GM10266 (cell line): ENCODE results near the gene SH3GL1.

Experiments
- DNase-seq: peaks from one replicate; pipeline ENCODE4 v3.0.0; 2012; ENCODE audit errors: extremely low spot score
- TF ChIP-seq, protein P1 (sequence below): IDR thresholded peaks from 2 replicates; pipeline ENCODE4 v1.5.1; 2012; ENCODE audit warnings: mild to moderate bottlenecking, low read depth; ENCODE audit not compliant: control insufficient read depth, insufficient read depth; ENCODE audit errors: missing control alignments

SH3GL1 gene

GRCh38 chr19:4368128-4368820 lies 32.1 kb downstream of the SH3GL1 start:
- TF ChIP-seq, protein P1, sequence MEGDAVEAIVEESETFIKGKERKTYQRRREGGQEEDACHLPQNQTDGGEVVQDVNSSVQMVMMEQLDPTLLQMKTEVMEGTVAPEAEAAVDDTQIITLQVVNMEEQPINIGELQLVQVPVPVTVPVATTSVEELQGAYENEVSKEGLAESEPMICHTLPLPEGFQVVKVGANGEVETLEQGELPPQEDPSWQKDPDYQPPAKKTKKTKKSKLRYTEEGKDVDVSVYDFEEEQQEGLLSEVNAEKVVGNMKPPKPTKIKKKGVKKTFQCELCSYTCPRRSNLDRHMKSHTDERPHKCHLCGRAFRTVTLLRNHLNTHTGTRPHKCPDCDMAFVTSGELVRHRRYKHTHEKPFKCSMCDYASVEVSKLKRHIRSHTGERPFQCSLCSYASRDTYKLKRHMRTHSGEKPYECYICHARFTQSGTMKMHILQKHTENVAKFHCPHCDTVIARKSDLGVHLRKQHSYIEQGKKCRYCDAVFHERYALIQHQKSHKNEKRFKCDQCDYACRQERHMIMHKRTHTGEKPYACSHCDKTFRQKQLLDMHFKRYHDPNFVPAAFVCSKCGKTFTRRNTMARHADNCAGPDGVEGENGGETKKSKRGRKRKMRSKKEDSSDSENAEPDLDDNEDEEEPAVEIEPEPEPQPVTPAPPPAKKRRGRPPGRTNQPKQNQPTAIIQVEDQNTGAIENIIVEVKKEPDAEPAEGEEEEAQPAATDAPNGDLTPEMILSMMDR: no peak
- DNase-seq: no peak

DNA sequence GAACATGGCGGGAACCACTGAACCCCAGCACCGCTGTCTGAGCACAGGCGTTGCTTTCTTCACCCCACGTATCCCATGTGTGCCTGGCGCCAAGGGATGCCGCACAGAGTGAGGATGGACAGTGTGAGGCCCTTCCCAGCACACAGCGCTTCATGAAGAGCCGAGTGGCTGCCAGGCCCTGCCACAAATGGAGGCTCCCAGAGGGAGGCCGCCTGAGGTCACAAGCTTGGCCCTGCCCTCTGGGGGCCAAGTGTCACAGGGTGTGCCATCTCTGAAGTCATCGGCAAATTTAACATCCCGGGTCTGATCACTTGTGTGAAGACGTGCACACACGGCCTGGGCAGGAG lies 32.6 kb downstream of the SH3GL1 start:
- TF ChIP-seq, protein P1: no peak
- DNase-seq: no peak

- TF ChIP-seq, protein P1: no peak
- no peak for DNase-seq
Measured at GRCh38 chr19:4367336-4367723, 33.0 kb downstream of the SH3GL1 start.

GRCh38 chr19:4366666-4367335 lies 33.5 kb downstream of the SH3GL1 start:
- TF ChIP-seq, protein P1: no peak

DNA sequence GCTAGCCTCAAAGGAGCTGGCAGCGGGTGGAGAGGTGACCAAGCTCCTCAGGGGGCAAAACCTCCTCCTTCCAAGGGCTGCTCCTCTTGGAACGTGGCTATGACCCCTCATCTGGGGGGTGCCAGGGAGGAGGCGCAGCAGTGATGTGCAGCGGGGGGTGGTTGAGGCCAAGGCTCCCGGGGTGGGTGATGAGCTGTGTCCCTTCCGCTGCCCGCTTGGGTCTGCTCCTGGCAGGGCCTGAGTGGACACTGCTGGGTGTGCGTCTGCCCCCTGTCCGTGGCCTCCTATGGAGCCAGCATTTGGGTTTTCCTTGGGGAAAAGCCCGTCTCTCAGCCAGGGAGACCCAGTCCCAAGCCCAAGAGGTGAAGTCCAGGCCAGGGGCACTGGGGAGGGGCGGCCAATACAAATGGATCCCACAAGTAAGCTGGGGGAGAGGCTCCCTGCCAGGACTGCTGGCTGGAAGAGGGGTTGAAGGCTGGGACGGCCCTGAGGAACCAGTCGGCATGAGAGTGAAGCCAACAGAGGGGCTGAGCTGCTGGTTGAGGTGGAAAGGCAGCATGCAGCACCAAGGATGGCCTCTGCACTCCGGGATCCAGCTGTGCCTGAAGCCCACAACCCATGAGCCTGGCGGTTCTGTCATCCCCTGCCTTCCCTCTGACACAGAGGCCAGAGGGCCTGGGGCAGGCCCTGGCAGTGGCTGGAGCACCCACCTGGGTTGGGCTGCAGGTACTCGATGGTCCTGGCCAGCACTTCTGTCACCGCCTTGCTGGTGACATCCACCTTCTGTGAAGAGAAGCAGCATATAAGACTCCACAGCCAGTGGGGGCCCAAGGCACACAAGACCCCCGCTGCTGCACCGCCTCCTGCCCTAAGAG lies 34.3 kb downstream of the SH3GL1 start:
- TF ChIP-seq, protein P1: no peak
- no peak for DNase-seq

More at GRCh38 chr19:4366666-4367335, 33.5 kb downstream of the SH3GL1 start:
- no peak for DNase-seq

DNA sequence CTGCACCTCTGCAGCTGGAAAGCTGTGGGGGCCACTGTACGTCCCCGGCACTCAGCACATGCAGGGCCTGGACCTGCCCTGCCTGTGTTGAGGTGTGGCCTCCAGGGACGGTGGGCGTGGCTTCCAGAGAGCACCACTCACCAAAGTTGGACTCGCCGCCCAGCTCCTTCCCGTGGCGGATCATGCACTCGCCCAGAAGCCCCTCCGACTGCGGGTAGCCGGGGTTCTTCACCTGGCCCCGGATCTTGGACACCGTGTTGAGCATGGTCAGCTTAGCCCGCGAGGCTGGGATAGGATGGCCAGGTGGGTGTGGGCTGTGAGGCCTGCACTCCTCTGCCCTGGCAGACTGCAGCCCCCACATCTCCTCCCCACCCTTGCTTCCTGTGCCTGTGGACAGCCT lies 35.0 kb downstream of the SH3GL1 start:
- no peak for DNase-seq

More for the DNA sequence above, 35.0 kb downstream of the SH3GL1 start:
- TF ChIP-seq, protein P1: no peak
